PFSK-1 (cell line): ENCODE measurements around the gene CCSER1.

Source experiments
- FOXP2 ChIP-seq: optimal IDR thresholded peaks from 2 replicates; pipeline ENCODE3; 2011; ENCODE audit warnings: borderline replicate concordance, control low read depth, inconsistent platforms; ENCODE audit not compliant: insufficient read depth; ENCODE audit errors: extremely low read length, extremely low read depth
- POLR2AphosphoS5 ChIP-seq: IDR thresholded peaks from 2 replicates; pipeline ENCODE4 v1.6.1; 2012; ENCODE audit warnings: low read depth, mild to moderate bottlenecking, control low read depth, low read length, moderate library complexity
- REST ChIP-seq, 2 experiments: IDR thresholded peaks; 2 replicates each; pipeline versions ENCODE4 v1.6.1 to v1.8.0; 2011 to 2012; ENCODE audit warnings: low read depth in 2 of 2, low read length in 2 of 2, control low read depth in 1 of 2, inconsistent platforms in 1 of 2, mild to moderate bottlenecking in 1 of 2, moderate library complexity in 1 of 2; ENCODE audit not compliant: insufficient read depth in 1 of 2
- SIN3A ChIP-seq: IDR thresholded peaks from 2 replicates; pipeline ENCODE4 v1.6.1; 2012; ENCODE audit warnings: mild to moderate bottlenecking, low read length, moderate library complexity, borderline replicate concordance; ENCODE audit not compliant: insufficient read depth
- TAF1 ChIP-seq: IDR thresholded peaks from 2 replicates; pipeline ENCODE4 v1.6.1; 2012; ENCODE audit warnings: low read length, control low read depth, borderline replicate concordance; ENCODE audit not compliant: insufficient read depth

The CCSER1 gene

GRCh38 chr4:90105274-90105673 is 21.9 kb upstream of the CCSER1 start:
- TF ChIP-seq REST (IDR thresholded peaks at IDR 0.05; ENCODE audit: insufficient read depth in 1 of 2, low read depth in 2 of 2, low read length in 2 of 2) (no peak), FOXP2 (no peak), SIN3A (no peak), POLR2AphosphoS5 (no peak), TAF1 (no peak)

GRCh38 chr4:90112715-90113114 is 14.5 kb upstream of the CCSER1 start:
- TF ChIP-seq SIN3A (no peak), POLR2AphosphoS5 (no peak), REST (IDR thresholded peaks at IDR 0.05; ENCODE audit: insufficient read depth in 1 of 2, low read depth in 2 of 2, low read length in 2 of 2) (no peak), FOXP2 (no peak), TAF1 (no peak)

GRCh38 chr4:90113881-90114457 is 13.2 kb upstream of the CCSER1 start:
- TF ChIP-seq TAF1 (no peak), SIN3A (no peak), FOXP2 (no peak)

GRCh38 chr4:90118527-90119195 is 8.5 kb upstream of the CCSER1 start:
- TF ChIP-seq REST (IDR thresholded peaks at IDR 0.05; ENCODE audit: insufficient read depth in 1 of 2, low read depth in 2 of 2, low read length in 2 of 2) (no peak), SIN3A (no peak), POLR2AphosphoS5 (no peak), TAF1 (no peak)

- TF ChIP-seq TAF1 (no peak), FOXP2 (no peak), REST (IDR thresholded peaks at IDR 0.05; ENCODE audit: insufficient read depth in 1 of 2, low read depth in 2 of 2, low read length in 2 of 2) (no peak), POLR2AphosphoS5 (no peak), SIN3A (no peak)
These were observed 7.2 kb upstream of the CCSER1 start for GRCh38 chr4:90120037-90120436.
